Suppressor macrophage treated with lipopolysaccharide for 4 hours (primary cell): ENCODE data around the gene LRRTM1.

Experiments used
- DNase-seq: peaks from one replicate; pipeline ENCODE4 v3.0.0-alpha.2; 2020

LRRTM1 gene

GRCh38 chr2:80303909-80304837, at the start of gene LRRTM1:
TSS of gene LRRTM1 (minus strand) at chr2:80304752. CDS start at chr2:80303819, 933 bp downstream.
- no peak for DNase-seq

GRCh38 chr2:80351231-80351630, 46.7 kb upstream of the LRRTM1 start:
- no peak for DNase-seq

- no peak for DNase-seq
Observed at GRCh38 chr2:80348953-80349352, 44.4 kb upstream of the LRRTM1 start.

- no peak for DNase-seq
Observed at GRCh38 chr2:80348078-80348477, 43.5 kb upstream of the LRRTM1 start.

- DNase-seq: no peak
Observed at GRCh38 chr2:80340022-80340421, 35.5 kb upstream of the LRRTM1 start.

GRCh38 chr2:80338794-80339193, 34.2 kb upstream of the LRRTM1 start:
- no peak for DNase-seq

GRCh38 chr2:80335411-80335810, 30.9 kb upstream of the LRRTM1 start:
- no peak for DNase-seq

- DNase-seq: no peak
Observed at GRCh38 chr2:80333886-80334285, 29.3 kb upstream of the LRRTM1 start.

GRCh38 chr2:80330527-80331450, 26.2 kb upstream of the LRRTM1 start:
- DNase-seq: no peak

- DNase-seq: no peak
Observed at GRCh38 chr2:80329491-80329890, 24.9 kb upstream of the LRRTM1 start.

- DNase-seq: no peak
Observed at GRCh38 chr2:80328159-80328571, 23.6 kb upstream of the LRRTM1 start.

- DNase-seq: no peak
Observed at GRCh38 chr2:80326861-80327260, 22.3 kb upstream of the LRRTM1 start.

GRCh38 chr2:80326214-80326613, 21.7 kb upstream of the LRRTM1 start:
- no peak for DNase-seq

- no peak for DNase-seq
Observed at GRCh38 chr2:80324525-80324924, 20.0 kb upstream of the LRRTM1 start.

GRCh38 chr2:80323610-80324009, 19.1 kb upstream of the LRRTM1 start:
- DNase-seq: no peak

GRCh38 chr2:80322958-80323357, 18.4 kb upstream of the LRRTM1 start:
- DNase-seq: no peak

GRCh38 chr2:80322311-80322920, 17.9 kb upstream of the LRRTM1 start:
- DNase-seq: no peak

GRCh38 chr2:80312282-80312839, 7.8 kb upstream of the LRRTM1 start:
- no peak for DNase-seq

GRCh38 chr2:80311304-80311703, 6.8 kb upstream of the LRRTM1 start:
- DNase-seq: no peak

- DNase-seq: no peak
Observed at GRCh38 chr2:80303006-80303908, 1.3 kb downstream of the LRRTM1 start.

- no peak for DNase-seq
Observed at GRCh38 chr2:80302314-80303005, 2.1 kb downstream of the LRRTM1 start.
